COLO668 (cell line): ENCODE results near the gene CTIF.
"Not testable (repeated sequence)": the region's sequence is repeated elsewhere in the genome, so short reads cannot be mapped to it uniquely, and the experiment has no call there.

ENCODE experiments used
- DNase-seq: peaks from one replicate; lab custom pipeline; 2025; ENCODE audit not compliant: unreplicated experiment; lab: John Stamatoyannopoulos, UW

Gene CTIF

DNA sequence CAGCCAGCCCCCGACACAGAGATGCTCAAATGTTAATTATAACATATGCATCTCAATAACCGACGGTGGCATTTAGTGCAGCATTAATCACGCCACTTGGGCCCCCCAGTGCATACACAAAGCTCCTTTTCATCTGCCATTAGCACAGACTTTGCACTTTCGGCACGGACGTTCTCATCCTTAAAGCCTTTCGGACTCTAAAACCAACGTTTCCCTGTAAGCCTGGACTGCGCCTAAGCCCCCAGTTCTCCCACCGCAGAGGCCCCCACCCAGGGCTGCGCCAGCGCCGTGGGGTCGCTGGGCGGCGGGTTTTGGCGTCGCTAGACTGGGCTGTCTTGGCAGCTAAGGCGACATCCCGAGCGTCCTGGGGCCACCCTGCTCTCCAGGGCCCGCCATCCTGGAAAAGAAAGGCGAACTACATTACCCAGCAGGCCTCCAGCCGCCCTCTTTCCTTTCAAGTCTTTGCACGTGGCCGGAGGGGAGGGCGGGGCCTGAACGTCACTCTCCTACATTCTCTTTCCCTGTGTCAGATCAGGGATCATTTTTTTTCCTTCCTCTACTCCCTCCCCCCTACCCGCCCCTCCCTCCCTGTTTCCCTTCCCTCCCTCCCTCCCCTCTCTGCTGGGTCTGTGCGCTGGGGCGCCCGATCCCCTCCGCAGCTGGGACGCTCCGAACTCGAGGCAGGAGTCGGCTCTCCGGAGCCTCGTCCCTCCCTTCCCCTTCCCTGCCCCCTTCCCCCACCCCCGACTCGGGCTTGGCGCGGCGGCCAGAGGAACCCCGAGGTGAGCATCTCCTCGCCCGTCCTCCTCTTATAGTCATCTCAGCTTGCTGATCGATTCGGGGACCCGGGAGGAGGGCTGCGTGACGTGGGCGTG lies at the start of gene CTIF:
Gene CTIF, plus strand, starts transcription at position 501 of the 875 bp plus-strand sequence. CDS start 80,535 bp downstream, outside the sequence.
- DNase-seq, result peak; percentile 98

DNA sequence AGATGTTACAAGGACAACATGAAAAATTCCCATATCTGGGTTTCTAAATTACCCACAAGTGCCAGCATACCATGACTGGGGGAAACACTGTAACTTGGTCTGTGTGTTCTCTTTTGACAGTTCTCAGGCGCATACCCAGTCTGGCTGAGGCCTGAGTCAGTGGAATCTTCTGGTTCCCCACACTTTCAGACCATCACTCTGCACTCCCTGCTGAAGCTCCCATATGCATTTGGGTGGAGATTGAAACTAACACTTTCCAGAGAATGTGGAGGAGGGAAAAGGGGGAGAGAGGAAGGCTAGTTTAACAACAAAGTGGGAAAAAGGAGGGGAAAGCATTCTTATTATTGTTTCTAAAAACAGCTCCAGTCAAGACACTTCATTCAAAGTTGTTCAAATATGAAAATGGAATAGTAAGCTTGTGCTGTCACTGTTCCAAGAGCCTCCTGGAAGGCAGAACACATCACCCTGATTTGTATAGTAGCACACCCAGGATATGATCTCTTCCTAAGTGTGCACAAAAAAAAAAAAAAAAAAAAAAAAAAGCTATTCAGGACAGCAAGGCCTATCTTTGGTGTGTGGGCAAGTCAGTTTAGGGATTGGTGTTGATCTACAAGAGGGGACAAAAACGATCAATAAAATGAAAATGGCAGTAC lies 48.1 kb upstream of the CTIF start:
- DNase-seq, result no peak

DNA sequence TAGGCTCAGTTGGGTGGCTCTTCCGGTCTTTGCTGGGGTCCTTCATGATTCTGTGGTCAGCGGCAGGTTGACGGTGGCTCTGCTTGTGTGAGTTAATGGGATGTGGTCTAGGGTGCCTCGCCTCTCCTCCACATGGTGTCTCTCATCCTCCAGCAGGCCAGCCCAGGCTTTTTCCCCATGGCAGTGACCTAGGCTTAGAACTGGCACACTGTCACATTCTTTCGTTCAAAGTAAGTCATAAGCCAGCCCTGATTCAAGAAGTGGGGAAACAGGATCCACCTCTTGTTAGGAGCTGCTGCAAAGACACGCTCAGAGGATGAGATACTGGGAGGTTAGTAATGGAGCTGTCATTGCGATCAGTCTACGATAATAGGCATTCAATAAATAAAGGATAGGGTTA lies 46.0 kb upstream of the CTIF start:
- DNase-seq, result no peak

- DNase-seq, result no peak
Observed at GRCh38 chr18:48493434-48494230, 45.2 kb upstream of the CTIF start.

- no peak for DNase-seq
Observed at GRCh38 chr18:48497863-48498262, 41.0 kb upstream of the CTIF start.

GRCh38 chr18:48500517-48500916 lies 38.3 kb upstream of the CTIF start:
- no peak for DNase-seq

DNA sequence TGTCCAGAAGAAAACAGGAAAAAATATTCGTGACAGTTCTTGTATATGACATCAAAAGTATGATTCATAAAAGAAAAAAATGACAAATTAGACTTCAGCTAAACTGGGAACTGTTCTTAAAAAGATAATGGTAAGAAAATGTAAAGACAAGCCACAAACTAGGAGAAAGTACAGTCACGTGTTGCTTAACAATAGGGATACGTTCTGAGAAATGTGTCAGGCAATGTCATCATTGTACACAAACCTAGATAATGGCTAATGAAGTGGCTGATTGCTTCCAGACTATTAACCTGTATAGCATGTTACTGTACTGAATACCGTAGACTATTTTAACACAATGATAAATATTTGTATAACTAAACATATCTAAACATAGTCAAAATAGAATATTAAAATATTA lies 35.9 kb upstream of the CTIF start:
- no peak for DNase-seq

DNA sequence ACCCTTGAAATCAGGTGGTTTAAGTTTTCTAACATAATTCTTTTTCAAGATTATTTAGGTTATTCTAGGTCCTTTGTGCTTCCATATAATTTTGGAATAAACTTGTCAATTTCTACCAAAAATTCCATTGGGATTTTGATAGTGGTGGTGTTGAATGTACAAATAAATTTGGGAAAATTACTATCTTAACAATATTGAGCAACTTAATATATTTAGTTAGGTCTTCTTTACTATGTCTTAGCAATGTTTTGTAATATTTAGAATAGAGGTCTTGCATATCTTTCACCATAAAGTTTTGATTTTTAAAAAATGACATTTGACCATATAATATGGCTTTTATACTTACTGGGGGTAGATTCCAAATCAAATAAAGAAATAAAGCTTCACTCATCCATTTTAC lies 34.0 kb upstream of the CTIF start:
- DNase-seq, result no peak

GRCh38 chr18:48506983-48507568 lies 31.8 kb upstream of the CTIF start:
- DNase-seq, result not testable (repeated sequence)

DNA sequence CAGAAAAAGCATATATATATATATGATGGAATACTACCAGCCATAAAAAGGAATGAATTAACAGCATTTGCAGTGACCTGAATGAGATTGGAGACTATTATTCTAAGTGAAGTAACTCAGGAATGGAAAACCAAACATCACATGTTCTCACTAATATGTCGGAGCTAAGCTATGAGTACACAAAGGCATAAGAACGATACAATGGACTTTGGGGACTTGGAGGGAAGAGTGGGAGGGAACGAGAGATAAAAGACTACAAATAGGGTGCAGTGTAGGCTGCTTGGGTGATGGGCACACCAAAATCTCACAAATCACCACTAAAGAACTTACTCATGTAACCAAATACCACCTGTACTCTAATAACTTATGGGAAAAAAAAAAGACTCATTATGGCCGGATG lies 26.3 kb upstream of the CTIF start:
- not testable (repeated sequence) for DNase-seq

DNA sequence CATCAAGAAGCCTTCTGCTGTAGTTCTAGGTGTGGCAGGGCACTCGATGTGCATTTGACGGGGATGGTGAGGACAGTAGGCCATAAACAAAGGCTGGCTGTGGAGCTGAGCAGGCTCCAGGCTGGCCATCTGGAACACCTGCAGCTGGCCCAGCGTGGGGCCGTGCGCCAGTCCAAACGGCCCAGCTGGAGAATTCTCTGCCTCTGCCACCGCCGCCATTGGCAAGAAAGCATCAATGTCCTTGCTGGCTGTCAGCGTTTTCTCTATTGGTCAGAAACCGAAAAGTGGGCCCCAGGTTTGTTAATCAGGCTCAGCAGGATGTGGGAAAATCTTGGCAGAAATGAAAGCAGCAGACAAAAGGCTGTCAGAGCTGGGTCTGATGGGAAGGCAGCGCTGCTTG lies 24.0 kb upstream of the CTIF start:
- no peak for DNase-seq

DNA sequence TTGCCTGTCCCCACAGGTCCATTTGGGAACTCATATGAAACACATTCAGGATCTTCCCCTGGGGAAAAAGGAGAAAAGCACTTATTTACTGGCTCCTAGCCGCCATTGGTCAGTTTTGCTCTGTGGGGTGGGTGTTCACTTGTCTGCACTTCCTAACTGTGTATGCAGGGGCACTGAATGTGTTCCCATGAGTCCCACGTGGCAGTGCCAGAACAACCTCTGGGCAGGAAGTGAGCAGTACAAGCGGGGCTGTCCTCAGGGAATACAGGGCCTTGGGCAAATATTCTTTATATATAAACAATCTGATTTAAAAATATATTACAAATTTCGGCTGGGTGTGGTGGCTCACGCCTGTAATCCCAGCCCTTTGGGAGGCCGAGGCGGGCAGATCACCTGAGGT lies 21.8 kb upstream of the CTIF start:
- no peak for DNase-seq

DNA sequence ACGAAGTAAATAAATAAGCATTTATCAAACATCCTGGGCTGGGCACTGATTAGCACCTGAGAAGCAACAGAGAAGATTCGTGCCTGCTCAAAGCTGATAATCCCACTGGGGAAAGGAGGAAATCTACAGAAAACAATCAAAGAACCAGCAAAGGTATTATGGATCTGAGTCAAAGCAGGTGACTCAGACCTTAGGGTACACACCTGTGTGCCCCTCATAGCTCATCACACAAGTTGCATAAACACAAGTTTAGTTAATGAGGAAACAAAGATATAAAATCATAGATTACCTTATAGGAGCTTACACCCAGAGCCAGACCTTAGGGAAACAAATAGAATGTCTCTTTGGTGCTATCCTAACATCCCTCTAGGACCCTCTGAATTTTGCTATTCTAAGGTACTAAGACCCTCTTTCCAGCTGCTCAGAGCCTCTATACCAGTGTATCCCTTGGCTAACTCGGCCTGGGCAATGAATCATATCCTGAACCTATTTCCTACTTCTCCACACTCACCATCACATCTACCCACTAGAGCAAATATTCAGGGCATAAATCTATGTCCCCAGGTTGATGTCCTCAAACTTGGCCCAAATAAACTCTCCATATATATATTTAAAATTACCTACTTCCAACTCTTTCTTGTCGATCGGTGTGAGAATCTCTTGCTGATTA lies 19.3 kb upstream of the CTIF start:
- DNase-seq, result no peak

GRCh38 chr18:48521723-48522122 lies 17.1 kb upstream of the CTIF start:
- no peak for DNase-seq

DNA sequence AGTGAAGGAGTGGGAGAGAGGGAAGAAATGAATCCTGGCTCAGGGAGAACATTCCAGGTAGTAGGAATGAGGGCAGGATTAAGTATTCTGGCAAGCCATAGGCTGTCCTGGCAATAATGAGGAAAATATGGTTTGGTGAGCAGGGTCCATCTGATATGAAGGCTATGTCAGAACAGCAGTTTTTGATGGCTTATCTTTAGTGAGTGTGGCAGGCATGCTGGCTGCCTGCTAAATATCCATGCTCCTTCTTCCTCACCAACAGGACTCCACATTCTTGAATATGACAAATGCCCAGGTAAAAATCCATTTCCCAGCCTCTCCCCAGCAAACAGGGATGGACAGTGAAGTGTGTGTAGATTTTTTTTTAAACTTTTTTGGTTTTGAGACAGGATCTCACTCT lies 13.2 kb upstream of the CTIF start:
- no peak for DNase-seq

- no peak for DNase-seq
Observed at GRCh38 chr18:48527461-48527860, 11.4 kb upstream of the CTIF start.

- DNase-seq, result no peak
Observed at GRCh38 chr18:48528861-48529260, 10.0 kb upstream of the CTIF start.

DNA sequence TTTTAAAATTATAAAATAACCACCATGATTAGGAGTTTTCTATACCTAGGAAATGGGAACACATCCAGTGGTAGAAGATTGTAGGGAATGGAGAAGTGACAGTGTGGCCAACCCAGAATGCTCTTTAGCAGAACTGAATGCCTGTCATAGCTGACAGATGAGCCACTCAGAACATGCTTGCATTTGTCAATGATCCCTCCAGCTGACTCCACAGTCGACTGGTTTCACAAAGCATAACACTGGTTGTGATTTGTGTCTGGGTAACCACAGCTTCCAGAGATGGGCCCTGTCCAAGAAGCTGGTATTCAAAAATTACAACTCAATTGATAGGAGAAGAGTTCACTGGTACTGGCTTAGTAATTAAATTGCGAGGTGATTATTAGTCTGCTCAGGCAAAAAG lies 9.0 kb upstream of the CTIF start:
- DNase-seq, result no peak

GRCh38 chr18:48530399-48531081 lies 8.3 kb upstream of the CTIF start:
- no peak for DNase-seq

DNA sequence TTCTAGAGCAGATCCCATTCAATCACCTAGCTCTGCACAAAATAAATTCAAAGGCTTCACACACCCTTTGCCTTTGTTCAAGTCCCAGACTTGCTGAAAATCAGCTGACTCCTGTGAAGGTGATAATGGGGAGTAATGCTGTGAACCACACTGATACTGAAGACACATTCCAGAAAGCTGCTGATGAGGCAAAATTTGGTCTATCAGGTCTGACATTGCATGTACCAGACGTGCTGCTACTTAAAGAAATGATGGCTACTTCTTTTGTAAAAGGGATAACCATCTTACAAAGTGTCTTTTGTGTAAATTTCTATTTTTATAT lies 7.8 kb upstream of the CTIF start:
- DNase-seq, result no peak
